ENCODE data around the gene TNNI2. TPM values are rescaled to one million over a fixed set of nuclear protein-coding genes. Genes with fewer than 3 reads are reported as not detected.

The TNNI2 gene
- total and polyA plus RNA-seq, 10 of the 15 experiments (the other 5 are each of a cell fraction or from before 2014, with no cell fraction given): 0.14 to 0.79 (median 0.37) TPM; not detected in 4

- no peak overlapping the region for H3K9ac ChIP-seq (ENCODE audit: control insufficient read depth, insufficient read depth, low read length)
- FAIRE-seq: no peak
- H3K9me3 ChIP-seq (replicated peaks; ENCODE audit: control insufficient read depth, insufficient read depth, low read length): no peaks in the 10 kb centered on the region
- no peaks in the 10 kb centered on the region for H3K27me3 ChIP-seq (replicated peaks in 1 of 2; ENCODE audit: control insufficient read depth in 2 of 2, insufficient read depth in 2 of 2, low read length in 1 of 2)
- H4K20me1 ChIP-seq (ENCODE audit: control insufficient read depth, insufficient read depth): peaks cover 5% of the 10 kb centered on the region; the same call in 1 of the 2 replicates
- SMC1A ChIA-PET (ENCODE audit: uncharacterized antibody, unreplicated experiment): no interaction called here
- no TSS peak for BruUV-seq (replicated peaks)
- ATAC-seq: no peak
- no peaks in the 10 kb centered on the region; the same call in 1 of the 2 replicates for H3K4me1 ChIP-seq (ENCODE audit: control insufficient read depth, insufficient read depth, low read length)
- in situ Hi-C loops (cut with MboI): no loop called here
- no peak overlapping the region for H3K4me2 ChIP-seq (ENCODE audit: control insufficient read depth, insufficient read depth)
- no peak overlapping the region for H3K27ac ChIP-seq (ENCODE audit: control insufficient read depth, insufficient read depth)
- WGBS (ENCODE audit: insufficient coverage, insufficient replicate concordance, low lambda C conversion rate, missing lambda C conversion rate): 75% methylated on average over 13 of the region's 13 CpGs
- no peak for TF ChIP-seq ZNF274 (IDR thresholded peaks at IDR 0.05; ENCODE audit: insufficient read depth, insufficient read length)
- TF ChIP-seq, protein P1, sequence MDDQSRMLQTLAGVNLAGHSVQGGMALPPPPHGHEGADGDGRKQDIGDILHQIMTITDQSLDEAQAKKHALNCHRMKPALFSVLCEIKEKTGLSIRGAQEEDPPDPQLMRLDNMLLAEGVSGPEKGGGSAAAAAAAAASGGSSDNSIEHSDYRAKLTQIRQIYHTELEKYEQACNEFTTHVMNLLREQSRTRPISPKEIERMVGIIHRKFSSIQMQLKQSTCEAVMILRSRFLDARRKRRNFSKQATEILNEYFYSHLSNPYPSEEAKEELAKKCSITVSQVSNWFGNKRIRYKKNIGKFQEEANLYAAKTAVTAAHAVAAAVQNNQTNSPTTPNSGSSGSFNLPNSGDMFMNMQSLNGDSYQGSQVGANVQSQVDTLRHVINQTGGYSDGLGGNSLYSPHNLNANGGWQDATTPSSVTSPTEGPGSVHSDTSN (IDR thresholded peaks at IDR 0.05; ENCODE audit: insufficient replicate concordance, low read depth, low read length): no peak
- TF ChIP-seq, protein P2, sequence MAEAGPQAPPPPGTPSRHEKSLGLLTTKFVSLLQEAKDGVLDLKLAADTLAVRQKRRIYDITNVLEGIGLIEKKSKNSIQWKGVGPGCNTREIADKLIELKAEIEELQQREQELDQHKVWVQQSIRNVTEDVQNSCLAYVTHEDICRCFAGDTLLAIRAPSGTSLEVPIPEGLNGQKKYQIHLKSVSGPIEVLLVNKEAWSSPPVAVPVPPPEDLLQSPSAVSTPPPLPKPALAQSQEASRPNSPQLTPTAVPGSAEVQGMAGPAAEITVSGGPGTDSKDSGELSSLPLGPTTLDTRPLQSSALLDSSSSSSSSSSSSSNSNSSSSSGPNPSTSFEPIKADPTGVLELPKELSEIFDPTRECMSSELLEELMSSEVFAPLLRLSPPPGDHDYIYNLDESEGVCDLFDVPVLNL (IDR thresholded peaks at IDR 0.05; ENCODE audit: low read depth, low read length): no peak
- TF ChIP-seq SIN3A (IDR thresholded peaks at IDR 0.05; ENCODE audit: low read depth, low read length): no peak
- TF ChIP-seq, protein P3, sequence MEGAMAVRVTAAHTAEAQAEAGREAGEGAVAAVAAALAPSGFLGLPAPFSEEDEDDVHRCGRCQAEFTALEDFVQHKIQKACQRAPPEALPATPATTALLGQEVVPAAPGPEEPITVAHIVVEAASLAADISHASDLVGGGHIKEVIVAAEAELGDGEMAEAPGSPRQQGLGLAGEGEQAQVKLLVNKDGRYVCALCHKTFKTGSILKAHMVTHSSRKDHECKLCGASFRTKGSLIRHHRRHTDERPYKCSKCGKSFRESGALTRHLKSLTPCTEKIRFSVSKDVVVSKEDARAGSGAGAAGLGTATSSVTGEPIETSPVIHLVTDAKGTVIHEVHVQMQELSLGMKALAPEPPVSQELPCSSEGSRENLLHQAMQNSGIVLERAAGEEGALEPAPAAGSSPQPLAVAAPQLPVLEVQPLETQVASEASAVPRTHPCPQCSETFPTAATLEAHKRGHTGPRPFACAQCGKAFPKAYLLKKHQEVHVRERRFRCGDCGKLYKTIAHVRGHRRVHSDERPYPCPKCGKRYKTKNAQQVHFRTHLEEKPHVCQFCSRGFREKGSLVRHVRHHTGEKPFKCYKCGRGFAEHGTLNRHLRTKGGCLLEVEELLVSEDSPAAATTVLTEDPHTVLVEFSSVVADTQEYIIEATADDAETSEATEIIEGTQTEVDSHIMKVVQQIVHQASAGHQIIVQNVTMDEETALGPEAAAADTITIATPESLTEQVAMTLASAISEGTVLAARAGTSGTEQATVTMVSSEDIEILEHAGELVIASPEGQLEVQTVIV (IDR thresholded peaks at IDR 0.05; ENCODE audit: borderline replicate concordance, partially characterized antibody): no peak
- POLR2A ChIA-PET: no interaction called here
- H3K36me3 ChIP-seq (ENCODE audit: control insufficient read depth in 2 of 2, insufficient read depth in 2 of 2, low read length in 1 of 2): peaks cover 9 to 34% of the 10 kb centered on the region in 2 experiments; a peak in 3 of 4 replicates
- H3K79me2 ChIP-seq (ENCODE audit: control insufficient read depth, insufficient read depth, low read length): no peaks in the 10 kb centered on the region; the same call in none of the 2 replicates
- no peak overlapping the region for H3K4me3 ChIP-seq
- DNase-seq (ENCODE audit: low read depth, low spot score): no peak
- CTCF ChIA-PET: interaction anchor here (0.5 to 1.0 kb wide), 2 partner anchors 27 to 38 kb away, joined by 3 to 4 read pairs; partner anchors contain the start of gene LSP1
- H2AFZ ChIP-seq (ENCODE audit: control insufficient read depth, low read depth, low read length): no peak overlapping the region
- RAD21 ChIA-PET (ENCODE audit: unreplicated experiment): no interaction called here
- intact Hi-C loops (cut with micrococcal nuclease; ENCODE audit: unreplicated experiment): no loop called here
Measured at GRCh38 chr11:1879342-1879940, 40.7 kb downstream of the TNNI2 start.
